CD4-positive, alpha-beta T cell (primary cell): ENCODE measurements around the gene NLGN1. TPM values are rescaled to one million over a fixed set of nuclear protein-coding genes. Genes with fewer than 3 reads are reported as not detected.

ENCODE experiments used
- ATAC-seq: fragments of 200-7000 bp; cut with Tn5 transposase; one replicate; pipeline ENCODE4 v1.10.0; 2022; ENCODE audit warnings: mild to moderate bottlenecking; ENCODE audit not compliant: poor library complexity
- CTCF ChIA-PET: fragments of 350-600 bp; sonication (Branson Sonifier 250); formaldehyde crosslinking; loops from one replicate; lab custom pipeline; 2021; ENCODE audit warnings: antibody characterized with exemption, inconsistent platforms; lab: Charles Lee
- POLR2A ChIA-PET: fragments of 350-600 bp; sonication (Branson Sonifier 250); formaldehyde crosslinking; loops from one replicate; lab custom pipeline; 2021; ENCODE audit warnings: antibody characterized with exemption, inconsistent platforms; lab: Charles Lee
- DNase-seq, 14 experiments: peaks; one replicate each; pipeline ENCODE4 v3.0.0-alpha.2; 2013 to 2020; ENCODE audit warnings: mixed read lengths in 2 of 14
- H3K27ac ChIP-seq, 2 donors: one replicate each; pipeline versions ENCODE4 v1.5.1 to v1.7.0; 2013; ENCODE audit warnings: low read length in 2 of 2, low read depth in 1 of 2, mild to moderate bottlenecking in 1 of 2
- H3K27me3 ChIP-seq, 2 experiments: 1 replicate in 1 of 2; 2 replicates in 1 of 2; pipeline versions ENCODE4 v1.6.1 to v1.7.0; 2013; ENCODE audit warnings: low read length in 2 of 2, control low read depth in 1 of 2, mild to moderate bottlenecking in 1 of 2, moderate library complexity in 1 of 2; ENCODE audit not compliant: insufficient read depth in 2 of 2, control insufficient read depth in 1 of 2
- H3K36me3 ChIP-seq: one replicate; pipeline ENCODE4 v1.6.1; 2013; ENCODE audit warnings: low read length, control low read depth; ENCODE audit not compliant: insufficient read depth
- H3K4me1 ChIP-seq: one replicate; pipeline ENCODE4 v1.6.1; 2013; ENCODE audit warnings: low read length, control low read depth; ENCODE audit not compliant: insufficient read depth
- H3K4me3 ChIP-seq: one replicate; pipeline ENCODE4 v1.5.1; 2013; ENCODE audit warnings: mild to moderate bottlenecking, low read length, moderate library complexity
- H3K9me3 ChIP-seq, 2 experiments: 1 replicate in 1 of 2; 2 replicates in 1 of 2; pipeline versions ENCODE4 v1.6.1 to v1.7.0; 2013; ENCODE audit warnings: low read length in 2 of 2, mild to moderate bottlenecking in 2 of 2, control low read depth in 1 of 2, moderate library complexity in 1 of 2; ENCODE audit not compliant: control insufficient read depth in 1 of 2, insufficient read depth in 1 of 2
- H3K27ac Mint-ChIP-seq: one replicate; pipeline ENCODE4 v1.8.0; 2020; ENCODE audit warnings: mixed read lengths
- H3K27me3 Mint-ChIP-seq: one replicate; pipeline ENCODE4 v1.8.0; 2021; ENCODE audit warnings: mixed read lengths
- H3K36me3 Mint-ChIP-seq: one replicate; pipeline ENCODE4 v1.8.0; 2021; ENCODE audit warnings: low read depth, mixed read lengths
- H3K4me1 Mint-ChIP-seq: one replicate; pipeline ENCODE4 v1.8.0; 2021; ENCODE audit warnings: low read depth, mixed read lengths
- H3K4me3 Mint-ChIP-seq: one replicate; pipeline ENCODE4 v1.8.0; 2020; ENCODE audit warnings: mild to moderate bottlenecking, mixed read lengths
- H3K9me3 Mint-ChIP-seq: one replicate; pipeline ENCODE4 v1.8.0; 2020; ENCODE audit warnings: mixed read lengths
- intact Hi-C, 2 experiments: fragments of 100-400 bp; cut with DNase I in 1 of 2; cut with micrococcal nuclease in 1 of 2; formaldehyde crosslinking; loops; one replicate each; pipeline versions ENCODE4 v1.15.1 to v1.9.0; 2023 to 2025; cut with DNase I, micrococcal nuclease
- total RNA-seq, 174 experiments: library from RNA in 2 of 174; stranded (reverse) in 2 of 174; gene quantifications; one replicate each; pipeline ENCODE4 v1.2.3 and lab custom pipeline; 2021 to 2026
- TF ChIP-seq, protein P1 (sequence below): fragments of 200-600 bp; IDR thresholded peaks from one replicate; pipeline ENCODE4 v1.8.0; 2022; ENCODE audit warnings: antibody characterized with exemption, mild to moderate bottlenecking

The NLGN1 gene
- total RNA-seq, 2 experiments from 2014 or later, result not detected

DNA sequence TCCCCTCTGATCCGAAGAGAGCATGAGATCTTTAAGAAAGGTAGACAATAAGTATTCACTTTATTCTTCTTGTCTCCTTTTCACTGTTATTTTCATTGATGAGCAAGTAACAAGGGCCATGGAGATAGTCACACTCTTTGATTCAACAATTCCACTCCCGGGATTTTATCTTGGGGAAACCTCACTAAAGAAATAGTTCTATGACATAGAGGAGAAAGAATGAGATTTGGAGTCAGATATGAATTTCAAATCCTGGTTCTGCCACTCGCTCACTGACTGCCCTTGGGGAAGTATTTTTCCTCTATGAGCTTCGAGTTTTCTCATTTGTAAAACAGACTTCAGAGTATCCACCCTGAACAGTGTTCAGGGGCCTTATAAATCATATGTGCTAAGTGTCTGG is 514.6 kb downstream of the NLGN1 start:
- intact Hi-C loops, result no loop called here
- Mint-ChIP-seq H3K4me1 (no peaks in the 10 kb centered on the region), H3K36me3 (no peaks in the 10 kb centered on the region), H3K27ac (no peak overlapping the region), H3K27me3 (no peaks in the 10 kb centered on the region), H3K4me3 (no peak overlapping the region), H3K9me3 (peaks cover 2% of the 10 kb centered on the region)
- ChIA-PET POLR2A (no interaction called here), CTCF (no interaction called here)
- no peak overlapping the region for H3K4me3 ChIP-seq
- no peak overlapping the region for H3K27ac ChIP-seq
- no peaks in the 10 kb centered on the region for H3K9me3 ChIP-seq
- H3K36me3 ChIP-seq, result no peaks in the 10 kb centered on the region
- no peaks in the 10 kb centered on the region for H3K27me3 ChIP-seq
- TF ChIP-seq, protein P1, sequence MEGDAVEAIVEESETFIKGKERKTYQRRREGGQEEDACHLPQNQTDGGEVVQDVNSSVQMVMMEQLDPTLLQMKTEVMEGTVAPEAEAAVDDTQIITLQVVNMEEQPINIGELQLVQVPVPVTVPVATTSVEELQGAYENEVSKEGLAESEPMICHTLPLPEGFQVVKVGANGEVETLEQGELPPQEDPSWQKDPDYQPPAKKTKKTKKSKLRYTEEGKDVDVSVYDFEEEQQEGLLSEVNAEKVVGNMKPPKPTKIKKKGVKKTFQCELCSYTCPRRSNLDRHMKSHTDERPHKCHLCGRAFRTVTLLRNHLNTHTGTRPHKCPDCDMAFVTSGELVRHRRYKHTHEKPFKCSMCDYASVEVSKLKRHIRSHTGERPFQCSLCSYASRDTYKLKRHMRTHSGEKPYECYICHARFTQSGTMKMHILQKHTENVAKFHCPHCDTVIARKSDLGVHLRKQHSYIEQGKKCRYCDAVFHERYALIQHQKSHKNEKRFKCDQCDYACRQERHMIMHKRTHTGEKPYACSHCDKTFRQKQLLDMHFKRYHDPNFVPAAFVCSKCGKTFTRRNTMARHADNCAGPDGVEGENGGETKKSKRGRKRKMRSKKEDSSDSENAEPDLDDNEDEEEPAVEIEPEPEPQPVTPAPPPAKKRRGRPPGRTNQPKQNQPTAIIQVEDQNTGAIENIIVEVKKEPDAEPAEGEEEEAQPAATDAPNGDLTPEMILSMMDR, result no peak
- ATAC-seq (no peak), DNase-seq (no peak)
- no peaks in the 10 kb centered on the region for H3K4me1 ChIP-seq

DNA sequence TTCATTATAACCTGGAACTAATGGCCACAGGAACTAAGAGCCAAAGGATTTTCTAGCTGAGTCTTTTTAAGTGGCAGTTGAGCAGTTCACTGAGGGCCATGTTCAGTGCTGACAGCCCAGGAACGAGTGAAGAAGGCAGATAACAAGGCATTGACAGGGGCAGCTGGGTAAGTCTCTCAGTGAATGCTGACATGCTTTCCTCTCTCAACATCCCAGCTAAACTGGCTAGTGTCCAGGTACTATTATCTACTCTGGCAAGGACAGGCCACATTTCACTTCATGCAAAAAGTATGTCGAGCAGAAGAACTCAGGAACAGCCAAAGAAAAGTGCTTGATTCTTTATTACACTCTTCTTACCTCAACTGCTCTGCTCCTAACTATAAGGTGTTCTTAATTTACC is 515.9 kb downstream of the NLGN1 start:
- ChIA-PET CTCF (no interaction called here), POLR2A (no interaction called here)
- TF ChIP-seq, protein P1, result no peak
- intact Hi-C loops, result no loop called here
- no peaks in the 10 kb centered on the region for H3K27me3 Mint-ChIP-seq
- H3K27ac Mint-ChIP-seq, result no peak overlapping the region
- H3K36me3 Mint-ChIP-seq, result no peaks in the 10 kb centered on the region
- peaks cover 2% of the 10 kb centered on the region for H3K9me3 Mint-ChIP-seq
- Histone ChIP-seq H3K9me3 (no peaks in the 10 kb centered on the region), H3K36me3 (no peaks in the 10 kb centered on the region), H3K27ac (no peak overlapping the region), H3K4me3 (no peak overlapping the region), H3K27me3 (no peaks in the 10 kb centered on the region), H3K4me1 (no peaks in the 10 kb centered on the region)
- no peaks in the 10 kb centered on the region for H3K4me1 Mint-ChIP-seq
- H3K4me3 Mint-ChIP-seq, result no peak overlapping the region
- DNase-seq (no peak), ATAC-seq (no peak)

DNA sequence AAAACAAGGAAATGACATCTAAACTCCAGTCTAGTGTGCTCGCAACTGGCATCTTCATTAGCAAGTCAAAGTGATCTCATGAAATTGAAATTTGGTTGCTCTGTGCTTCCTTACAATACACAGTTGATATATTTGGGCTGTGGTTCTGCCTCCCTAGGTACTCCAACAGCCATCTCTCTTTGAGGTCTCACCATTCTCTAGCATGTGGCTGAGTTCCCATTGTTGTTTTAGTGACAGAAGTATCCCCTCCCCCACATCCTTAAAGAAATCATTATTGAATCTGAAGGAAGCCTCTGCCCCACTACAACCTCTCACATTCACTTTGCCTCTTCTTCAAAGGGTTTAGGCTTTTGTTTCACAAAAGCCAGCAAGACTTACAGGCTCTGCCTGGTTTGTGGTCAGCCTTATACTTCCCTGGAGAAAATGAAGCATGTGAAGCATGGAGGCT is 516.5 kb downstream of the NLGN1 start:
- ChIA-PET POLR2A (no interaction called here), CTCF (no interaction called here)
- intact Hi-C loops, result no loop called here
- Mint-ChIP-seq H3K27me3 (no peaks in the 10 kb centered on the region), H3K27ac (no peak overlapping the region), H3K4me3 (no peak overlapping the region), H3K9me3 (peaks cover 2% of the 10 kb centered on the region), H3K36me3 (no peaks in the 10 kb centered on the region), H3K4me1 (no peaks in the 10 kb centered on the region)
- Histone ChIP-seq H3K4me1 (no peaks in the 10 kb centered on the region), H3K4me3 (no peak overlapping the region), H3K27me3 (no peaks in the 10 kb centered on the region), H3K9me3 (no peaks in the 10 kb centered on the region), H3K36me3 (no peaks in the 10 kb centered on the region), H3K27ac (no peak overlapping the region)
- ATAC-seq (no peak), DNase-seq (no peak)
- TF ChIP-seq, protein P1, result no peak
